ENCODE results near the gene XIRP1.

DNA sequence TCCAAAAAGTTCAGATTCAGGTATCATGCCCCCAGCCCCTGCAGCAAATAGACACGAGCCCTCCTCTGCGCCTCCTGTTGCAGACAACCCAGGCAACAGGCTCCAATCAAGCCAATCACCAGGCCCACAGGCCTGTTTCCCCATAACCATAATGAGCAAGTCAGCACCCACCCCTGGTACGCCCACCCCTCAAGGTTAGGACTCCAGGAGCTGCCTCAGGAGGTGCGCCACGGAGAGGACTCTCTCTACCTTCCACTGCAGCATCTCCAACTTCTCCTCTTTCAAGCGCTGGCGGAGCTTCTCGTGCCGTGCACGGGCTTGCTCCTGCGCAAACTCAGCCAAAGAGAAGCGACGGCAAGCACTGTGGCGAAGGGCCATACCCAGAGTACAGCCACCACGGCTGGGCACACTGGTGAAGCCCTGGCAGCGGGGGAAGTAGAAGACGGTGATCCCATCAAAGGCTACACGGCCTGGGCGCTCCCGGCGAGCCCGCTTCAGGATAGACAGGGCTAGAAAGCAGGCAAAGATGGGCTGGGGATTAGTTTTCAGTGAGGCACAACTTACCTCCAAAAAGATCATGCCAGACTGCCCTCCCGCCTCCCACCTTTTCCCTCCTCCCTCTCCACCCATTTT, 47.5 kb downstream of the XIRP1 start:
- TF ChIP-seq, protein P1, sequence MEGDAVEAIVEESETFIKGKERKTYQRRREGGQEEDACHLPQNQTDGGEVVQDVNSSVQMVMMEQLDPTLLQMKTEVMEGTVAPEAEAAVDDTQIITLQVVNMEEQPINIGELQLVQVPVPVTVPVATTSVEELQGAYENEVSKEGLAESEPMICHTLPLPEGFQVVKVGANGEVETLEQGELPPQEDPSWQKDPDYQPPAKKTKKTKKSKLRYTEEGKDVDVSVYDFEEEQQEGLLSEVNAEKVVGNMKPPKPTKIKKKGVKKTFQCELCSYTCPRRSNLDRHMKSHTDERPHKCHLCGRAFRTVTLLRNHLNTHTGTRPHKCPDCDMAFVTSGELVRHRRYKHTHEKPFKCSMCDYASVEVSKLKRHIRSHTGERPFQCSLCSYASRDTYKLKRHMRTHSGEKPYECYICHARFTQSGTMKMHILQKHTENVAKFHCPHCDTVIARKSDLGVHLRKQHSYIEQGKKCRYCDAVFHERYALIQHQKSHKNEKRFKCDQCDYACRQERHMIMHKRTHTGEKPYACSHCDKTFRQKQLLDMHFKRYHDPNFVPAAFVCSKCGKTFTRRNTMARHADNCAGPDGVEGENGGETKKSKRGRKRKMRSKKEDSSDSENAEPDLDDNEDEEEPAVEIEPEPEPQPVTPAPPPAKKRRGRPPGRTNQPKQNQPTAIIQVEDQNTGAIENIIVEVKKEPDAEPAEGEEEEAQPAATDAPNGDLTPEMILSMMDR (IDR thresholded peaks at IDR 0.05): no peak
- TF ChIP-seq POLR2A (IDR thresholded peaks at IDR 0.05): no peak

Measured in thyroid gland (tissue), 4 donors.